ENCODE measurements around the gene PXDC1. TPM values are rescaled to one million over a fixed set of nuclear protein-coding genes. Genes with fewer than 3 reads are reported as not detected.

Gene PXDC1
- total RNA-seq (2022) (15.0 and 18.2 TPM in 2 replicates), Bru-seq, nascent RNA (percentile 69 among the genes with signal in this experiment), BruChase-seq, experiment 1, labeled RNA remaining after a 6-hour chase (percentile 57 among the genes with signal in this experiment), BruChase-seq, experiment 2, labeled RNA remaining after a 2-hour chase (percentile 70 among the genes with signal in this experiment)
- long read RNA-seq, transcript PXDC1-202 (5 exons, 2,190 nt), result major isoform, 17 of 23 reads
- long read RNA-seq, partial matches to known transcripts, result 1 of 23 reads
- long read RNA-seq, other reads (novel, unspliced or antisense), result 5 of 23 reads

GRCh38 chr6:3751077-3751729, at the start of gene PXDC1:
PXDC1 (minus strand) TSS chr6:3751713; CDS start chr6:3751531, 182 bp downstream.
- CTCF ChIA-PET, result interaction anchor here (1.0 kb wide), 1 partner anchor 75 kb away, joined by 3 read pairs; no protein-coding TSS in a partner anchor
- intact Hi-C loops (cut with micrococcal nuclease; ENCODE audit: unreplicated experiment), result no loop called here
- BruUV-seq (replicated peaks), result TSS peak; percentile 11

GRCh38 chr6:3800850-3801591, 49.5 kb upstream of the PXDC1 start:
- Mint-ChIP-seq H3K4me3 (ENCODE audit: low read depth, unreplicated experiment) (no peak overlapping the region), H3K36me3 (ENCODE audit: insufficient read depth, unreplicated experiment) (no peaks in the 10 kb centered on the region), H3K9me3 (ENCODE audit: low read depth, unreplicated experiment) (no peaks in the 10 kb centered on the region), H3K27me3 (ENCODE audit: unreplicated experiment) (no peaks in the 10 kb centered on the region), H3K27ac (ENCODE audit: unreplicated experiment) (no peak overlapping the region), H3K4me1 (ENCODE audit: low read depth, unreplicated experiment) (peaks cover 47% of the 10 kb centered on the region)
- DNase-seq, result no peak
- no peak for TF ChIP-seq CTCF (IDR thresholded peaks at IDR 0.05; ENCODE audit: unreplicated experiment)
- CTCF ChIA-PET, result no interaction called here
- no TSS peak for BruUV-seq (replicated peaks)
- intact Hi-C loops (cut with micrococcal nuclease; ENCODE audit: unreplicated experiment), result no loop called here

More at GRCh38 chr6:3751077-3751729, at the start of gene PXDC1:
- Mint-ChIP-seq H3K36me3 (ENCODE audit: insufficient read depth, unreplicated experiment) (peaks cover 51% of the 10 kb centered on the region), H3K4me3 (ENCODE audit: low read depth, unreplicated experiment) (peak within 1 kb of the TSS; percentile 85), H3K27ac (ENCODE audit: unreplicated experiment) (peak within 1 kb of the TSS; percentile 89), H3K27me3 (ENCODE audit: unreplicated experiment) (no peaks in the 10 kb centered on the region), H3K4me1 (ENCODE audit: low read depth, unreplicated experiment) (peaks cover 28% of the 10 kb centered on the region), H3K9me3 (ENCODE audit: low read depth, unreplicated experiment) (no peaks in the 10 kb centered on the region)
- DNase-seq, result no peak
- no peak for TF ChIP-seq CTCF (IDR thresholded peaks at IDR 0.05; ENCODE audit: unreplicated experiment)

- intact Hi-C loops (cut with micrococcal nuclease; ENCODE audit: unreplicated experiment), result no loop called here
- no peak overlapping the region for H3K4me3 Mint-ChIP-seq (ENCODE audit: low read depth, unreplicated experiment)
- TF ChIP-seq CTCF (IDR thresholded peaks at IDR 0.05; ENCODE audit: unreplicated experiment), result no peak
- no peaks in the 10 kb centered on the region for H3K36me3 Mint-ChIP-seq (ENCODE audit: insufficient read depth, unreplicated experiment)
- H3K4me1 Mint-ChIP-seq (ENCODE audit: low read depth, unreplicated experiment), result peaks cover 47% of the 10 kb centered on the region
- no peak for DNase-seq
- CTCF ChIA-PET, result no interaction called here
- peak overlapping the region; percentile 25 for H3K27ac Mint-ChIP-seq (ENCODE audit: unreplicated experiment)
- H3K9me3 Mint-ChIP-seq (ENCODE audit: low read depth, unreplicated experiment), result no peaks in the 10 kb centered on the region
- H3K27me3 Mint-ChIP-seq (ENCODE audit: unreplicated experiment), result no peaks in the 10 kb centered on the region
- BruUV-seq (replicated peaks), result no TSS peak
Observed at GRCh38 chr6:3799719-3800118, 48.2 kb upstream of the PXDC1 start.

- no TSS peak for BruUV-seq (replicated peaks)
- Mint-ChIP-seq H3K4me3 (ENCODE audit: low read depth, unreplicated experiment) (no peak overlapping the region), H3K36me3 (ENCODE audit: insufficient read depth, unreplicated experiment) (no peaks in the 10 kb centered on the region), H3K27ac (ENCODE audit: unreplicated experiment) (peak overlapping the region; percentile 38), H3K4me1 (ENCODE audit: low read depth, unreplicated experiment) (peaks cover 39% of the 10 kb centered on the region), H3K9me3 (ENCODE audit: low read depth, unreplicated experiment) (no peaks in the 10 kb centered on the region), H3K27me3 (ENCODE audit: unreplicated experiment) (no peaks in the 10 kb centered on the region)
- CTCF ChIA-PET, result interaction anchor here (0.6 to 1.1 kb wide), 2 partner anchors 49 to 668 kb away, joined by 3 to 5 read pairs; no protein-coding TSS in a partner anchor
- intact Hi-C loops (cut with micrococcal nuclease; ENCODE audit: unreplicated experiment), result no loop called here
- TF ChIP-seq CTCF (IDR thresholded peaks at IDR 0.05; ENCODE audit: unreplicated experiment), result no peak
- peak; percentile 22 for DNase-seq
Observed at GRCh38 chr6:3798055-3798919, 46.8 kb upstream of the PXDC1 start.

All from Calu3 (cell line).